OCI-LY1 (cell line): ENCODE results near the gene TRPM3.

Experiments
- CTCF ChIP-seq: fragments of 200-600 bp; sonication (generic), shearing (Covaris generic); IDR thresholded peaks from 2 replicates; pipeline ENCODE4 v1.5.1; 2017; ENCODE audit warnings: mild to moderate bottlenecking, antibody characterized with exemption, low read length, moderate library complexity, mixed read lengths
- EZH2 ChIP-seq: fragments of 200-600 bp; sonication (generic), shearing (Covaris generic); IDR thresholded peaks from 2 replicates; pipeline ENCODE4 v1.8.0; 2017; ENCODE audit warnings: borderline replicate concordance, mixed run types, mild to moderate bottlenecking, antibody characterized with exemption, low read length, moderate library complexity, mixed read lengths

- TF ChIP-seq CTCF (no peak), EZH2 (no peak)
Observed at GRCh38 chr9:70607926-70608325, 513.5 kb downstream of the TRPM3 start.
